ENCODE results near the gene DUOXA1. TPM values are rescaled to one million over a fixed set of nuclear protein-coding genes. Genes with fewer than 3 reads are reported as not detected.

Gene DUOXA1
- total RNA-seq, 1 donor from 2014 or later = 0.21 TPM

GRCh38 chr15:45134046-45134445 is 4.4 kb upstream of the DUOXA1 start:
- Mint-ChIP-seq H3K36me3 (ENCODE audit: low read depth) (no peaks in the 10 kb centered on the region), H3K27ac (no peak overlapping the region), H3K27me3 (ENCODE audit: low read depth) (peaks cover 54% of the 10 kb centered on the region), H3K4me3 (ENCODE audit: low read depth) (no peak overlapping the region), H3K9me3 (no peaks in the 10 kb centered on the region), H3K4me1 (ENCODE audit: low read depth) (peaks cover 4% of the 10 kb centered on the region)
- intact Hi-C loops (cut with micrococcal nuclease) = no loop called here
- no peak for DNase-seq (ENCODE audit: low spot score)

GRCh38 chr15:45133561-45133920 is 3.9 kb upstream of the DUOXA1 start:
- intact Hi-C loops (cut with micrococcal nuclease) = no loop called here
- Mint-ChIP-seq H3K27ac (no peak overlapping the region), H3K9me3 (no peaks in the 10 kb centered on the region), H3K4me3 (ENCODE audit: low read depth) (no peak overlapping the region), H3K27me3 (ENCODE audit: low read depth) (peaks cover 59% of the 10 kb centered on the region), H3K4me1 (ENCODE audit: low read depth) (peaks cover 4% of the 10 kb centered on the region), H3K36me3 (ENCODE audit: low read depth) (no peaks in the 10 kb centered on the region)
- no peak for DNase-seq (ENCODE audit: low spot score)

- Mint-ChIP-seq H3K4me3 (ENCODE audit: low read depth) (no peak overlapping the region), H3K36me3 (ENCODE audit: low read depth) (no peaks in the 10 kb centered on the region), H3K27ac (no peak overlapping the region), H3K4me1 (ENCODE audit: low read depth) (peaks cover 4% of the 10 kb centered on the region), H3K9me3 (no peaks in the 10 kb centered on the region), H3K27me3 (ENCODE audit: low read depth) (peaks cover 64% of the 10 kb centered on the region)
- intact Hi-C loops (cut with micrococcal nuclease) = no loop called here
- no peak for DNase-seq (ENCODE audit: low spot score)
Observed at GRCh38 chr15:45132844-45133560, 3.3 kb upstream of the DUOXA1 start.

- H3K36me3 Mint-ChIP-seq (ENCODE audit: low read depth) = no peaks in the 10 kb centered on the region
- intact Hi-C loops (cut with micrococcal nuclease) = no loop called here
- H3K9me3 Mint-ChIP-seq = no peaks in the 10 kb centered on the region
- peaks cover 69% of the 10 kb centered on the region for H3K27me3 Mint-ChIP-seq (ENCODE audit: low read depth)
- H3K4me1 Mint-ChIP-seq (ENCODE audit: low read depth) = peaks cover 4% of the 10 kb centered on the region
- DNase-seq (ENCODE audit: low spot score) = no peak
- H3K4me3 Mint-ChIP-seq (ENCODE audit: low read depth) = no peak overlapping the region
- H3K27ac Mint-ChIP-seq = no peak overlapping the region
Observed at GRCh38 chr15:45131510-45131909, 1.8 kb upstream of the DUOXA1 start.

GRCh38 chr15:45130291-45131000 is 767 bp upstream of the DUOXA1 start:
- peaks cover 4% of the 10 kb centered on the region for H3K4me1 Mint-ChIP-seq (ENCODE audit: low read depth)
- no peak for DNase-seq (ENCODE audit: low spot score)
- no peaks in the 10 kb centered on the region for H3K9me3 Mint-ChIP-seq
- H3K27me3 Mint-ChIP-seq (ENCODE audit: low read depth) = peaks cover 75% of the 10 kb centered on the region
- intact Hi-C loops (cut with micrococcal nuclease) = no loop called here
- no peak overlapping the region for H3K27ac Mint-ChIP-seq
- H3K36me3 Mint-ChIP-seq (ENCODE audit: low read depth) = no peaks in the 10 kb centered on the region
- no peak overlapping the region for H3K4me3 Mint-ChIP-seq (ENCODE audit: low read depth)

- H3K4me3 Mint-ChIP-seq (ENCODE audit: low read depth) = no peak overlapping the region
- intact Hi-C loops (cut with micrococcal nuclease) = no loop called here
- H3K27me3 Mint-ChIP-seq (ENCODE audit: low read depth) = peaks cover 73% of the 10 kb centered on the region
- no peak for DNase-seq (ENCODE audit: low spot score)
- no peaks in the 10 kb centered on the region for H3K4me1 Mint-ChIP-seq (ENCODE audit: low read depth)
- H3K36me3 Mint-ChIP-seq (ENCODE audit: low read depth) = no peaks in the 10 kb centered on the region
- no peak overlapping the region for H3K27ac Mint-ChIP-seq
- H3K9me3 Mint-ChIP-seq = no peaks in the 10 kb centered on the region
Observed at GRCh38 chr15:45128971-45129639, 574 bp downstream of the DUOXA1 start.

GRCh38 chr15:45126535-45127158 is 3.0 kb downstream of the DUOXA1 start:
- intact Hi-C loops (cut with micrococcal nuclease) = no loop called here
- Mint-ChIP-seq H3K4me3 (ENCODE audit: low read depth) (no peak overlapping the region), H3K36me3 (ENCODE audit: low read depth) (no peaks in the 10 kb centered on the region), H3K27ac (no peak overlapping the region), H3K27me3 (ENCODE audit: low read depth) (peaks cover 59% of the 10 kb centered on the region), H3K9me3 (no peaks in the 10 kb centered on the region), H3K4me1 (ENCODE audit: low read depth) (no peaks in the 10 kb centered on the region)
- DNase-seq (ENCODE audit: low spot score) = no peak

- Mint-ChIP-seq H3K36me3 (ENCODE audit: low read depth) (no peaks in the 10 kb centered on the region), H3K4me3 (ENCODE audit: low read depth) (no peak overlapping the region), H3K9me3 (no peaks in the 10 kb centered on the region), H3K4me1 (ENCODE audit: low read depth) (no peaks in the 10 kb centered on the region), H3K27me3 (ENCODE audit: low read depth) (peaks cover 47% of the 10 kb centered on the region), H3K27ac (no peak overlapping the region)
- intact Hi-C loops (cut with micrococcal nuclease) = no loop called here
- no peak for DNase-seq (ENCODE audit: low spot score)
Observed at GRCh38 chr15:45123397-45123796, 6.3 kb downstream of the DUOXA1 start.

GRCh38 chr15:45122719-45123118 is 7.0 kb downstream of the DUOXA1 start:
- intact Hi-C loops (cut with micrococcal nuclease) = no loop called here
- no peak for DNase-seq (ENCODE audit: low spot score)
- Mint-ChIP-seq H3K36me3 (ENCODE audit: low read depth) (no peaks in the 10 kb centered on the region), H3K4me1 (ENCODE audit: low read depth) (peaks cover 1% of the 10 kb centered on the region), H3K4me3 (ENCODE audit: low read depth) (no peak overlapping the region), H3K27me3 (ENCODE audit: low read depth) (peaks cover 47% of the 10 kb centered on the region), H3K9me3 (no peaks in the 10 kb centered on the region), H3K27ac (no peak overlapping the region)

GRCh38 chr15:45121706-45122417 is 7.8 kb downstream of the DUOXA1 start:
- intact Hi-C loops (cut with micrococcal nuclease) = no loop called here
- no peak overlapping the region for H3K27ac Mint-ChIP-seq
- no peaks in the 10 kb centered on the region for H3K9me3 Mint-ChIP-seq
- H3K4me1 Mint-ChIP-seq (ENCODE audit: low read depth) = peaks cover 3% of the 10 kb centered on the region
- no peaks in the 10 kb centered on the region for H3K36me3 Mint-ChIP-seq (ENCODE audit: low read depth)
- no peak for DNase-seq (ENCODE audit: low spot score)
- H3K4me3 Mint-ChIP-seq (ENCODE audit: low read depth) = no peak overlapping the region
- peaks cover 50% of the 10 kb centered on the region for H3K27me3 Mint-ChIP-seq (ENCODE audit: low read depth)

GRCh38 chr15:45121020-45121419 is 8.7 kb downstream of the DUOXA1 start:
- intact Hi-C loops (cut with micrococcal nuclease) = no loop called here
- H3K36me3 Mint-ChIP-seq (ENCODE audit: low read depth) = no peaks in the 10 kb centered on the region
- no peak overlapping the region for H3K27ac Mint-ChIP-seq
- H3K4me3 Mint-ChIP-seq (ENCODE audit: low read depth) = no peak overlapping the region
- H3K27me3 Mint-ChIP-seq (ENCODE audit: low read depth) = peaks cover 49% of the 10 kb centered on the region
- DNase-seq (ENCODE audit: low spot score) = no peak
- peaks cover 5% of the 10 kb centered on the region for H3K4me1 Mint-ChIP-seq (ENCODE audit: low read depth)
- H3K9me3 Mint-ChIP-seq = no peaks in the 10 kb centered on the region

GRCh38 chr15:45120081-45120972 is 9.4 kb downstream of the DUOXA1 start:
- intact Hi-C loops (cut with micrococcal nuclease) = no loop called here
- no peak overlapping the region for H3K4me3 Mint-ChIP-seq (ENCODE audit: low read depth)
- peaks cover 5% of the 10 kb centered on the region for H3K4me1 Mint-ChIP-seq (ENCODE audit: low read depth)
- H3K27ac Mint-ChIP-seq = no peak overlapping the region
- H3K27me3 Mint-ChIP-seq (ENCODE audit: low read depth) = peaks cover 49% of the 10 kb centered on the region
- H3K36me3 Mint-ChIP-seq (ENCODE audit: low read depth) = no peaks in the 10 kb centered on the region
- no peaks in the 10 kb centered on the region for H3K9me3 Mint-ChIP-seq
- DNase-seq (ENCODE audit: low spot score) = no peak
